Liver (tissue), 9 donors: Measurements from ENCODE around the gene AHDC1. TPM values are rescaled to one million over a fixed set of nuclear protein-coding genes. Genes with fewer than 3 reads are reported as not detected.
A peak's percentile ranks its signal among the peaks of the same experiment; 100 is the strongest.

Experiments
- DNase-seq: peaks from one replicate; pipeline ENCODE4 v3.0.0-alpha.2; 2017; ENCODE audit warnings: low spot score
- H3K27ac ChIP-seq, 2 donors: one replicate each; pipeline ENCODE4 v1.7.0; 2013; ENCODE audit warnings: inconsistent platforms in 2 of 2, low read length in 2 of 2, control low read depth in 1 of 2, low read depth in 1 of 2, mild to moderate bottlenecking in 1 of 2
- H3K27me3 ChIP-seq, 4 donors: one replicate each; pipeline versions ENCODE4 v1.6.1 to v1.7.0; 2013; ENCODE audit warnings: low read length in 3 of 4, inconsistent platforms in 1 of 4, mild to moderate bottlenecking in 1 of 4, moderate library complexity in 1 of 4; ENCODE audit not compliant: control insufficient read depth in 4 of 4, insufficient read depth in 4 of 4
- H3K36me3 ChIP-seq, 4 donors: one replicate each; pipeline versions ENCODE4 v1.6.1 to v1.7.0; 2013; ENCODE audit warnings: low read length in 3 of 4, mild to moderate bottlenecking in 3 of 4, low read depth in 1 of 4, moderate library complexity in 1 of 4; ENCODE audit not compliant: control insufficient read depth in 4 of 4, insufficient read depth in 3 of 4
- H3K4me1 ChIP-seq, 4 donors: one replicate each; pipeline versions ENCODE4 v1.6.1 to v1.7.0; 2013; ENCODE audit warnings: low read length in 3 of 4, mild to moderate bottlenecking in 3 of 4, moderate library complexity in 1 of 4; ENCODE audit not compliant: control insufficient read depth in 4 of 4, insufficient read depth in 4 of 4
- H3K4me3 ChIP-seq, 3 donors: one replicate each; pipeline versions ENCODE4 v1.6.1 to v1.7.0; 2013; ENCODE audit warnings: low read length in 3 of 3, control low read depth in 1 of 3, low read depth in 1 of 3, mild to moderate bottlenecking in 1 of 3
- H3K9ac ChIP-seq, 2 donors: one replicate each; pipeline ENCODE4 v1.7.0; 2013; ENCODE audit warnings: low read length in 2 of 2, mild to moderate bottlenecking in 2 of 2, moderate library complexity in 2 of 2, control low read depth in 1 of 2, low read depth in 1 of 2
- H3K9me3 ChIP-seq, 4 donors: one replicate each; pipeline versions ENCODE4 v1.6.1 to v1.7.0; 2013; ENCODE audit warnings: low read length in 3 of 4; ENCODE audit not compliant: control insufficient read depth in 4 of 4
- FOXA1 ChIP-seq: IDR thresholded peaks from 2 replicates; pipeline ENCODE4 v1.6.1; 2016; ENCODE audit warnings: antibody characterized with exemption
- GABPA ChIP-seq, 2 donors: IDR thresholded peaks in 1 of 2; conservative IDR thresholded peaks in 1 of 2; 2 replicates each; pipeline ENCODE4 v1.6.1; 2016; ENCODE audit warnings: antibody characterized with exemption in 2 of 2, mild to moderate bottlenecking in 1 of 2, moderate library complexity in 1 of 2
- HNF4A ChIP-seq, 2 donors: conservative IDR thresholded peaks; 2 replicates each; pipeline ENCODE4 v1.6.1; 2016; ENCODE audit warnings: antibody characterized with exemption in 2 of 2, mild to moderate bottlenecking in 2 of 2
- HNF4G ChIP-seq: IDR thresholded peaks from 2 replicates; pipeline ENCODE4 v1.6.1; 2016; ENCODE audit warnings: antibody characterized with exemption
- JUND ChIP-seq, 2 donors: IDR thresholded peaks; 2 replicates each; pipeline ENCODE4 v1.6.1; 2016; ENCODE audit warnings: antibody characterized with exemption in 2 of 2
- RAD21 ChIP-seq, 2 donors: IDR thresholded peaks; 2 replicates each; pipeline ENCODE4 v1.6.1; 2016; ENCODE audit warnings: antibody characterized with exemption in 2 of 2, mild to moderate bottlenecking in 2 of 2
- RXRA ChIP-seq, 2 donors: IDR thresholded peaks; 2 replicates each; pipeline ENCODE4 v1.6.1; 2017 to 2018; ENCODE audit warnings: antibody characterized with exemption in 2 of 2, mild to moderate bottlenecking in 1 of 2
- SP1 ChIP-seq: IDR thresholded peaks from 2 replicates; pipeline ENCODE4 v1.6.1; 2018; ENCODE audit warnings: antibody characterized with exemption, mild to moderate bottlenecking
- WGBS: extraction: QIAGEN DNeasy Blood & Tissue Kit; methylation state at CpG from one replicate; pipeline ENCODE4 v1.1.7; 2013; 5-methylcytosine and 5-hydroxymethylcytosine counted together
- polyA plus RNA-seq, 2 donors: library from polyadenylated mRNA; stranded (reverse) in 1 of 2; unstranded in 1 of 2; fragments of 200-250 nt in 1 of 2; fragments of >200 nt in 1 of 2; fragmentation: Nextera tagmentation in 1 of 2; extraction: Ambion mirVana in 1 of 2; gene quantifications; one replicate each; pipeline versions ENCODE4 v1.2.1 to v1.2.3, GENCODE V29; 2013 to 2015
- total RNA-seq, 2 donors: library from RNA; depleted of rRNA; stranded (reverse); fragments of >200 nt; gene quantifications; one replicate each; pipeline ENCODE4 v1.2.3, GENCODE V29; 2014
- TF ChIP-seq, protein P1 (sequence below): IDR thresholded peaks from 2 replicates; pipeline ENCODE4 v1.6.1; 2016; ENCODE audit warnings: antibody characterized with exemption
- TF ChIP-seq, protein P2 (sequence below): fragments of 150-350 bp; IDR thresholded peaks from 2 replicates; pipeline ENCODE4 v1.5.1; 2017; ENCODE audit warnings: improper control_type of control experiment, low read depth, low read length; ENCODE audit not compliant: missing input control
- TF ChIP-seq, protein P3 (sequence below): IDR thresholded peaks from 2 replicates; pipeline ENCODE4 v1.6.1; 2016; ENCODE audit warnings: antibody characterized with exemption
- donor health status: healthy.
- donor health status: healthy.
- donor health status: healthy.
- donor health status: healthy.
- donor health status: healthy.

The AHDC1 gene
- total and polyA plus RNA-seq, 4 donors, result 2.4 to 6.5 (median 5.5) TPM

DNA sequence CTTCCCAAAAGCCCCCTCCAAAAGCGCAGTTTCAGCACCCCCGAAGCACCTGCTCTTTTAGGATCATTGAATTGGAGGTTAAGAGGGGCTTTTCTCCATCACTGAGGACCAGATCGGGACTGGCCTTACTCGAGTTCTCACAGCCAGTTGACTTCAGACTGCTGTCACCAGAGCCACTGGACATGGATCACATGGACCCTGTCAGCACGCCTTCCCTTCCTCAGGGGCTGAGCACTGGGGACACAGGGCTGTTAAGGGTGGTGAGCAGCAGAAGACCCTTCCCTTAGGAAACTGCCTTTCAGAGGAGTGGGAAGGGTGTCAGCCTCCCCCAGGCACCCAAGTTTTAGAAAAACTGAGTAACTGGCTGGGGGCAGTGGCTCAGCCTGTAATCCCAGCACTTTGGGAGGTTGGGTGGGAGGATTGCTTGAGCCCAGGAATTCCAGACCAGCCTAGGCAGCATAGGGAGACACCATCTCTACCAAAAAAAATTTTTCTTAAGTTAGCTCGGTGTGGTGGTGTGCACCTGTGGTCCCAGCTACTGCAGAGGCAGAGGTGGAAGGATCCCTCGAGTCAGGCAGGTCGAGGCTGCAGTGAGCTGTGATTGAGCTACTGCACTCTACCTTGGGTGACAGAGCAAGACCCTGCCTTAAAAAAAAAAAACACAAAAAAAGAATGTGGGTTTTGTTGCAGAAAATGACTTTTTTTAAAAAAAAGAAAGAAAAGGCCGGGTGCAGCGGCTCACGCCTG lies 31.6 kb upstream of the AHDC1 start:
- H3K9ac ChIP-seq, result no peak overlapping the region
- H3K9me3 ChIP-seq, result no peaks in the 10 kb centered on the region
- peaks cover 0 to 10% (median 3%) of the 10 kb centered on the region in 4 donors for H3K4me1 ChIP-seq
- no peak for DNase-seq
- H3K4me3 ChIP-seq, result no peak overlapping the region
- H3K36me3 ChIP-seq, result no peaks in the 10 kb centered on the region
- H3K27me3 ChIP-seq, result no peaks in the 10 kb centered on the region
- 84% methylated on average over 11 of the region's 11 CpGs for WGBS
- TF ChIP-seq, protein P1, sequence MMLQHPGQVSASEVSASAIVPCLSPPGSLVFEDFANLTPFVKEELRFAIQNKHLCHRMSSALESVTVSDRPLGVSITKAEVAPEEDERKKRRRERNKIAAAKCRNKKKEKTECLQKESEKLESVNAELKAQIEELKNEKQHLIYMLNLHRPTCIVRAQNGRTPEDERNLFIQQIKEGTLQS, result no peak
- TF ChIP-seq HNF4G (no peak), GABPA (IDR thresholded peaks at IDR 0.05 in 1 of 2, conservative IDR thresholded peaks at IDR 0.05 in 1 of 2) (no peak)
- no peak overlapping the region for H3K27ac ChIP-seq

DNA sequence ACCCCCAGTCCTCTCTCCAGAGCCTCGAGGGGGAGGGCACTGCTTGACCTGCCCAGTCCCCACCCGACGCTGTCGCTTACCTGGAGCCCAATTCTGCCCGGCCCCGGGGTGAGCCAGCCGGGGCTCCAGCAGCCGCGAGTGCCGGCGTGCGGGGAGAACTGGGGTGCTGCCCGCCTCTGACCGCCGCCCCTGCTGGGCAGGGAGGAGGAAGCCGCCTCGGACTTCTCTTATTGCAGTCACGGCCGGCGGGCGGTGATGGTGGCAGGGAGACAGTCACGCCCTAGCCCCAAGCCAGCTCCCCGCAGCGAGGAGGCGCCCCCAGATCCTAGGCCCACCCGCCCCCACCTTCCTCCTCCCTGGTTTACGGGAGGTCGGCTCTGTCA lies 31.0 kb upstream of the AHDC1 start, which contains the start of gene FGR:
Gene FGR, minus strand, starts transcription at position 201 of the 383 bp plus-strand sequence. CDS start 11,269 bp downstream, outside the sequence.
- TF ChIP-seq HNF4G, result no peak
- no peak for TF ChIP-seq JUND (IDR thresholded peaks at IDR 0.05)
- TF ChIP-seq, protein P2, sequence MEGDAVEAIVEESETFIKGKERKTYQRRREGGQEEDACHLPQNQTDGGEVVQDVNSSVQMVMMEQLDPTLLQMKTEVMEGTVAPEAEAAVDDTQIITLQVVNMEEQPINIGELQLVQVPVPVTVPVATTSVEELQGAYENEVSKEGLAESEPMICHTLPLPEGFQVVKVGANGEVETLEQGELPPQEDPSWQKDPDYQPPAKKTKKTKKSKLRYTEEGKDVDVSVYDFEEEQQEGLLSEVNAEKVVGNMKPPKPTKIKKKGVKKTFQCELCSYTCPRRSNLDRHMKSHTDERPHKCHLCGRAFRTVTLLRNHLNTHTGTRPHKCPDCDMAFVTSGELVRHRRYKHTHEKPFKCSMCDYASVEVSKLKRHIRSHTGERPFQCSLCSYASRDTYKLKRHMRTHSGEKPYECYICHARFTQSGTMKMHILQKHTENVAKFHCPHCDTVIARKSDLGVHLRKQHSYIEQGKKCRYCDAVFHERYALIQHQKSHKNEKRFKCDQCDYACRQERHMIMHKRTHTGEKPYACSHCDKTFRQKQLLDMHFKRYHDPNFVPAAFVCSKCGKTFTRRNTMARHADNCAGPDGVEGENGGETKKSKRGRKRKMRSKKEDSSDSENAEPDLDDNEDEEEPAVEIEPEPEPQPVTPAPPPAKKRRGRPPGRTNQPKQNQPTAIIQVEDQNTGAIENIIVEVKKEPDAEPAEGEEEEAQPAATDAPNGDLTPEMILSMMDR, result no peak
- TF ChIP-seq FOXA1, result no peak
- TF ChIP-seq GABPA (IDR thresholded peaks at IDR 0.05 in 1 of 2, conservative IDR thresholded peaks at IDR 0.05 in 1 of 2), result no peak
- no peak for TF ChIP-seq RXRA (IDR thresholded peaks at IDR 0.05)
- no peak for DNase-seq
- Histone ChIP-seq H3K9me3 (no peaks in the 10 kb centered on the region), H3K4me3 (peak within 1 kb of the TSS in 2 of 3 donors; percentile 19 to 33), H3K36me3 (no peaks in the 10 kb centered on the region), H3K4me1 (peaks cover 0 to 10% (median 3%) of the 10 kb centered on the region in 4 donors), H3K9ac (peak within 1 kb of the TSS; percentile 12 to 48), H3K27me3 (no peaks in the 10 kb centered on the region), H3K27ac (peak within 1 kb of the TSS; percentile 71 to 75)
- 41% methylated on average over 28 of the region's 28 CpGs for WGBS

DNA sequence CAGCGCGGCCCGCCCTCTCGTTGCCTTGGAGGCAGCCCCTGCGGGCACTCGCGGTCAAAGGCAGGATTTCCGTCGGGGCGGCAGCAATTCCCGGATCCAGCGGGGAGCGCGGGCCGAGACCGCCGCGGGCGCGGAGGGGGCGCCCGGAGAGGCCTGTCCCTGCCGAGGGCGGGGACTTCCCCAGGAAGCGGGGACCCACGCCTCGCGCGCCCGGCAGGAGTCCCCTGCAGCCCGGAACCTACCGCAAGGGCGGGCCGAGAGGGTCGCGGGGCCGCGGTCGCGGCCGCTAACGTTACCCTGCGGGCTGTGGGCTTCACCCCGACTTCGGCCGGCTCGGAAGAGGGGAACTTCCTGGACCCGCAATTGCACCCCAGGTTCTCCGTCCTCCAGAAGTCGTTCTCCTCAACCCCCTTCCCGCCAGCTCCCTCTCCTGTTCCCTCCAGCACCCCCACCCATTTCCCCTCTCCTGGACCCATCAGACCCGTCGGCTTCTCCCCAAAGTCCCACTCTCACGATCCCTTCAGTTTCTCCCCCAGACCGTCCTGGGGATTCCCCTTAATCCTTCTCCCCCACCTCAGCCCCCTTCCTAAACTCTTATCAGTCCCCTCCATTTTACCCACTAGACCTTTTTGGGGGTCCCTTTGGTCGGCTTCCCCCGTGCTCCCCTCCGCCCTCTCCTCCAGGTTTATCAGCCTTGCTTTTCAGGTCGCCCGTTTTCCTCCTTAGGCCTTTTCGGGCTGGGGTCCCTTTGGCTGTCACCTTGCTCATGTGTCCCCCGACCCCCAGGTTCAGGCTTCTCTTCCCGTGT lies 30.4 kb upstream of the AHDC1 start:
- Histone ChIP-seq H3K4me3 (peak overlapping the region in 2 of 3 donors; percentile 19 to 33), H3K4me1 (peaks cover 0 to 10% (median 3%) of the 10 kb centered on the region in 4 donors), H3K9ac (peak overlapping the region; percentile 12 to 48), H3K27ac (peak overlapping the region; percentile 71 to 75), H3K9me3 (no peaks in the 10 kb centered on the region), H3K27me3 (no peaks in the 10 kb centered on the region), H3K36me3 (no peaks in the 10 kb centered on the region)
- no peak for DNase-seq
- 7% methylated on average over 63 of the region's 63 CpGs for WGBS
- TF ChIP-seq RAD21 (IDR thresholded peaks at IDR 0.05), result no peak
- no peak for TF ChIP-seq HNF4A (conservative IDR thresholded peaks at IDR 0.05)
- TF ChIP-seq FOXA1, result no peak
- TF ChIP-seq HNF4G, result no peak
- TF ChIP-seq, protein P3, sequence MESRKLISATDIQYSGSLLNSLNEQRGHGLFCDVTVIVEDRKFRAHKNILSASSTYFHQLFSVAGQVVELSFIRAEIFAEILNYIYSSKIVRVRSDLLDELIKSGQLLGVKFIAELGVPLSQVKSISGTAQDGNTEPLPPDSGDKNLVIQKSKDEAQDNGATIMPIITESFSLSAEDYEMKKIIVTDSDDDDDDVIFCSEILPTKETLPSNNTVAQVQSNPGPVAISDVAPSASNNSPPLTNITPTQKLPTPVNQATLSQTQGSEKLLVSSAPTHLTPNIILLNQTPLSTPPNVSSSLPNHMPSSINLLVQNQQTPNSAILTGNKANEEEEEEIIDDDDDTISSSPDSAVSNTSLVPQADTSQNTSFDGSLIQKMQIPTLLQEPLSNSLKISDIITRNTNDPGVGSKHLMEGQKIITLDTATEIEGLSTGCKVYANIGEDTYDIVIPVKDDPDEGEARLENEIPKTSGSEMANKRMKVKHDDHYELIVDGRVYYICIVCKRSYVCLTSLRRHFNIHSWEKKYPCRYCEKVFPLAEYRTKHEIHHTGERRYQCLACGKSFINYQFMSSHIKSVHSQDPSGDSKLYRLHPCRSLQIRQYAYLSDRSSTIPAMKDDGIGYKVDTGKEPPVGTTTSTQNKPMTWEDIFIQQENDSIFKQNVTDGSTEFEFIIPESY, result no peak
- no peak for TF ChIP-seq SP1
